Neutrophil (primary cell): ENCODE results near the gene EIF2A.

Experiments
- H3K27ac ChIP-seq: fragments of 200-600 bp; sonication (generic); 2 replicates; pipeline ENCODE4 v1.5.1; 2016; ENCODE audit warnings: mild to moderate bottlenecking, moderate library complexity
- H3K27me3 ChIP-seq: fragments of 200-600 bp; sonication (generic); 2 replicates; pipeline ENCODE4 v1.6.0; 2016; ENCODE audit warnings: mild to moderate bottlenecking
- H3K36me3 ChIP-seq: fragments of 200-600 bp; sonication (generic); 2 replicates; pipeline ENCODE4 v1.5.1; 2017
- H3K4me1 ChIP-seq, 2 experiments: fragments of 200-600 bp in 1 of 2; sonication (generic) in 1 of 2; 1 replicate in 1 of 2; 2 replicates in 1 of 2; pipeline versions ENCODE4 v1.5.1 to v1.6.1; 2013 to 2016; ENCODE audit warnings: low read depth in 1 of 2, low read length in 1 of 2, mild to moderate bottlenecking in 1 of 2, moderate library complexity in 1 of 2; ENCODE audit not compliant: control insufficient read depth in 1 of 2, insufficient read depth in 1 of 2
- H3K4me3 ChIP-seq, 2 experiments: fragments of 200-600 bp in 1 of 2; sonication (generic) in 1 of 2; 1 replicate in 1 of 2; 2 replicates in 1 of 2; pipeline ENCODE4 v1.5.1; 2013 to 2016; ENCODE audit warnings: low read depth in 1 of 2, low read length in 1 of 2, mild to moderate bottlenecking in 1 of 2, moderate library complexity in 1 of 2
- H3K9me3 ChIP-seq: fragments of 200-600 bp; sonication (generic); 2 replicates; pipeline ENCODE4 v1.5.1; 2016
- TF ChIP-seq, protein P1 (sequence below): fragments of 200-600 bp; sonication (generic); IDR thresholded peaks from 2 replicates; pipeline ENCODE4 v1.5.1; 2016; ENCODE audit warnings: antibody characterized with exemption

Gene EIF2A

DNA sequence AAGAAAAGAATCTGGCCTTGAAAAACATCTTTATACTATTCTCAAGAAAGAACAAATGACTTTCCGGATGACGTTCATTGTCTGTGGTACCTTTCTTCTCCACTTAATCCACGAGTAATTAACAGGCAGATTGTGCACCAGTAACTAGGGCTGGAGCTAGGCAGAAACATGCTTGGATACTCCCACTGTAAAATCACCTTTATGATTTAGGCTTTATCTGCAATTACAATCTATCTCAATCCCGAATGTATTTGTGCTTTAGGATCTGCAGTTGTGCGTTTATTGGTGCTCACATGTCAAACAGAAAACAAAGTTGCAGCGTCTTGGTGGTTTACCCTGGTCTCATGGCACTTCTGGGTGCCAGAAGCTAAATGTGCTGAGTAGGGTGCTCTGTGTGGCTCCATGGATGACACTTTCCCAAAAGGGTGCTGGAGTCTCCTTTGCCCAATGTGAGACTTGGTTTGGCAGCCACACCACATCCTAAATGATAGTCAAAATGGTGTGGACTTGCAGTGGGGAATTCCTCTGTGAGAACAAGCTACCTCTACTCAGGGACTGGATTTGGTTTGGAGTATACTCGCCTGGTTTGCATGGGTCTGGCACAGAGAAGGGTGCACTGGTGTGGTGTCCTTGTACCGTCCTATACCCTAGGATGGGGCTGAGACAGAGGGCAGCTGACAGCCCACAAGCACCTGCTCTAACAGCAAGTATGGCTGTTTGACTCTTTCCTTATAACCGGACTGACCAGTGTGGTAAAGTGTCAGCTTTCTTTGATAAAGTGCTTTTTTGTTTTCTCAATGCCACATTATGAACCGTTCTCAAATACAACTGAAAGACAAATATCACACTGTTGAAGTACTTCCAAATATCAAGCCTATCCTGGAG, 8.0 kb upstream of the EIF2A start:
- Histone ChIP-seq H3K9me3 (no peaks in the 10 kb centered on the region), H3K4me3 (no peak overlapping the region), H3K27me3 (no peaks in the 10 kb centered on the region), H3K4me1 (peaks cover 12 to 16% of the 10 kb centered on the region in 2 experiments), H3K36me3 (peaks cover 9% of the 10 kb centered on the region), H3K27ac (no peak overlapping the region)
- TF ChIP-seq, protein P1, sequence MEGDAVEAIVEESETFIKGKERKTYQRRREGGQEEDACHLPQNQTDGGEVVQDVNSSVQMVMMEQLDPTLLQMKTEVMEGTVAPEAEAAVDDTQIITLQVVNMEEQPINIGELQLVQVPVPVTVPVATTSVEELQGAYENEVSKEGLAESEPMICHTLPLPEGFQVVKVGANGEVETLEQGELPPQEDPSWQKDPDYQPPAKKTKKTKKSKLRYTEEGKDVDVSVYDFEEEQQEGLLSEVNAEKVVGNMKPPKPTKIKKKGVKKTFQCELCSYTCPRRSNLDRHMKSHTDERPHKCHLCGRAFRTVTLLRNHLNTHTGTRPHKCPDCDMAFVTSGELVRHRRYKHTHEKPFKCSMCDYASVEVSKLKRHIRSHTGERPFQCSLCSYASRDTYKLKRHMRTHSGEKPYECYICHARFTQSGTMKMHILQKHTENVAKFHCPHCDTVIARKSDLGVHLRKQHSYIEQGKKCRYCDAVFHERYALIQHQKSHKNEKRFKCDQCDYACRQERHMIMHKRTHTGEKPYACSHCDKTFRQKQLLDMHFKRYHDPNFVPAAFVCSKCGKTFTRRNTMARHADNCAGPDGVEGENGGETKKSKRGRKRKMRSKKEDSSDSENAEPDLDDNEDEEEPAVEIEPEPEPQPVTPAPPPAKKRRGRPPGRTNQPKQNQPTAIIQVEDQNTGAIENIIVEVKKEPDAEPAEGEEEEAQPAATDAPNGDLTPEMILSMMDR: no peak

DNA sequence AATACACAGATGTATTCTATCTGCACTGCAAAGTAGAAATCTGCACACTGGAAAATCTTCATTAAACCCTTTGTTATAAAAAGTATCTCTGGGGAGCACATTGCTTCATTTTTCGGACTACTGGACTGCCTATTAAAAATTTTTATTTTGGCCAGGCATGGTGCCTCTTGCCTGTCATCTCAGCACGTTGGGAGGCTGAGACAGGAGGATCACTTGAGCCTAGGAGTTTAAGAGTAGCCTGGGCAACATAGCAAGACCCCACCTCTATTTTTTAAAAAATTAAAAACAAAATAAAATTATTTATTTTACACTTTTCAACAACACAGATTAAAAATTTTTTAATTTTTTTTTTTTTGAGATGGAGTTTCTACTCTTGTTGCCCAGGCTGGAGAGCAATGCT, 6.3 kb upstream of the EIF2A start:
- TF ChIP-seq, protein P1: no peak
- H3K4me3 ChIP-seq: no peak overlapping the region
- H3K27ac ChIP-seq: peak overlapping the region; percentile 75
- no peaks in the 10 kb centered on the region for H3K27me3 ChIP-seq
- no peaks in the 10 kb centered on the region for H3K9me3 ChIP-seq
- H3K36me3 ChIP-seq: peaks cover 16% of the 10 kb centered on the region
- H3K4me1 ChIP-seq: peaks cover 27 to 32% of the 10 kb centered on the region in 2 experiments

DNA sequence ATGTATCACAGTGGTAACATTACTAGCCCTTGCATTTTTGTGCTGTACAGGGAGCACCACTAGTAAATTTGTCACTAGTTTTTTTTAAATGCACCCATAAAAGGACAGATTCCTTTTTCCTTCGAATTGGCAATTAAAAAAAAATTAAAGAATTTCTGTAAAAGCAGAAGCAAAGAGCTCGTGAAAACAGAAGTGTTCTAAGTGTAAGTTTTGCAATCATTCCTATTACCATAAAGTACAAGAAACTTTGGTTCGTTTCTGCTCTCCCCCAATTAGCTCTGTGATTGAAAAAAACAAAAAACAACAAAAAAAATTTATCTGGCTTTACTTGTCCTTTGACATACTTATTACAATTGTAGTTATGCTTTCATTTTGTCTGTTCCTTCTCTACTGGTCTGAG, 5.6 kb upstream of the EIF2A start:
- H3K27me3 ChIP-seq: no peaks in the 10 kb centered on the region
- no peaks in the 10 kb centered on the region for H3K9me3 ChIP-seq
- H3K4me1 ChIP-seq: peaks cover 30 to 33% of the 10 kb centered on the region in 2 experiments
- H3K27ac ChIP-seq: peak overlapping the region; percentile 75
- H3K4me3 ChIP-seq: no peak overlapping the region
- TF ChIP-seq, protein P1: no peak
- H3K36me3 ChIP-seq: peaks cover 16% of the 10 kb centered on the region

DNA sequence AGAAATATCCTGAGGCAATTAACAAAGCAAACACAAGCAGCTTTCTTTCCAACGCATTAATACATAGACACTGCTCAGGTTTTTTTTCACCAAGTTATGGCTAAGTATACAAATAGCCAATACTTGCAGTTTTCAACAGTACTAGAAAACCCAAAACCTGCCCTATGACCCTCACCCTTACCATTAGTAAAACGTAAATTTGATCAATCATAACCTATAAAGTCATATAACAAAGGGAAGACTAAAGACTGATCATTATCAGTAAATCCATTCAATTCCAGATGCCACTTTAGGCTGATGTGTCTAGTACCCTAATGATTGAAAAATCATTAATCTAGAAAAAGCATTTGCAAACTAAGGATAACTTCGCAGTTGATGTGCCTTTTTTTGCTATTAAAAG, 3.5 kb upstream of the EIF2A start:
- H3K4me3 ChIP-seq: no peak overlapping the region
- peak overlapping the region; percentile 19 for H3K27ac ChIP-seq
- TF ChIP-seq, protein P1: no peak
- H3K27me3 ChIP-seq: no peaks in the 10 kb centered on the region
- no peaks in the 10 kb centered on the region for H3K9me3 ChIP-seq
- H3K36me3 ChIP-seq: peaks cover 16% of the 10 kb centered on the region
- peaks cover 39 to 44% of the 10 kb centered on the region in 2 experiments for H3K4me1 ChIP-seq

DNA sequence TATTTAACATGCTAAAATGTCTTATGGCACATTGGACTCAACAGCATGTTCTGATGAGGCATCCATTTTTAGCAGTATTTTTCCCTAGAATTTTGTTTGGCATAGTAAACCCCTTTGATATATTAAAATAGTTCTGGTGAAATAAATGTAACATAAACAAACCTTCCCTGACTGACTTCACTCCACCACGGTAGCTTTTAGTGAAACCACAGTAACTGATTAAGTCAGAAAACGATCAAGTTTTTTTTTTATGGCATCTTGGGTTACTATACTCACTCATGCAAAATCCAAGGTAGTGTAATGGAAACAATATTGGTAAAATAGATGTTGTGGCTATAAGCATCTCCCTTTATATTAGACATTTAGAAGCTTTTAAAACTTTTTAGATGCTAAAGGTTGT, 3.1 kb upstream of the EIF2A start:
- Histone ChIP-seq H3K4me3 (no peak overlapping the region), H3K4me1 (peaks cover 39 to 44% of the 10 kb centered on the region in 2 experiments), H3K27ac (no peak overlapping the region)

More for the DNA sequence above, 3.1 kb upstream of the EIF2A start:
- peaks cover 16% of the 10 kb centered on the region for H3K36me3 ChIP-seq
- TF ChIP-seq, protein P1: no peak
- no peaks in the 10 kb centered on the region for H3K27me3 ChIP-seq
- H3K9me3 ChIP-seq: no peaks in the 10 kb centered on the region
